IMR-90 (cell line): ENCODE measurements around the gene PILRB. TPM values are rescaled to one million over a fixed set of nuclear protein-coding genes. Genes with fewer than 3 reads are reported as not detected.
"Not testable (repeated sequence)": the region's sequence is repeated elsewhere in the genome, so short reads cannot be mapped to it uniquely, and the experiment has no call there.

Source experiments
- ATAC-seq: fragments of 200-7000 bp; cut with Tn5 transposase; 2 replicates; pipeline ENCODE4 v1.9.1; 2020; ENCODE audit warnings: low read depth, mild to moderate bottlenecking, moderate library complexity
- BruUV-seq: library from RNA; stranded (reverse); fragments of 400-500 nt; replicated peaks from 2 replicates; lab custom pipeline; 2021; lab: Mats Ljungman, UMichigan
- CTCF ChIA-PET: fragments of 300-600 bp; formaldehyde crosslinking; extraction: SDS; loops from one replicate; lab custom pipeline; 2021; ENCODE audit warnings: antibody characterized with exemption; lab: Yijun Ruan, JAX
- POLR2A ChIA-PET: fragments of 300-600 bp; sonication (Branson Sonifier 250); formaldehyde crosslinking; loops from one replicate; lab custom pipeline; 2022; ENCODE audit warnings: antibody characterized with exemption; ENCODE audit not compliant: unreplicated experiment; lab: Charles Lee
- DNase-seq: peaks from one replicate; pipeline ENCODE4 v3.0.0; 2013
- H2AFZ ChIP-seq: replicated peaks from 2 replicates; pipeline ENCODE3; 2013; ENCODE audit warnings: low read length, mild to moderate bottlenecking; ENCODE audit not compliant: poor library complexity
- H2AK5ac ChIP-seq: 2 replicates; pipeline ENCODE4 v1.6.1; 2013; ENCODE audit warnings: low read depth, low read length, inconsistent platforms
- H2AK9ac ChIP-seq: replicated peaks from 2 replicates; pipeline ENCODE3; 2013; ENCODE audit warnings: mild to moderate bottlenecking, low read depth, low read length, moderate library complexity; ENCODE audit not compliant: poor library complexity
- H2BK120ac ChIP-seq: 2 replicates; pipeline ENCODE4 v1.6.1; 2013; ENCODE audit warnings: low read depth, low read length, inconsistent platforms
- H2BK15ac ChIP-seq: 3 replicates; pipeline ENCODE4 v1.6.1; 2013; ENCODE audit warnings: low read depth, low read length, inconsistent platforms
- H2BK20ac ChIP-seq: 2 replicates; pipeline ENCODE4 v1.6.1; 2013; ENCODE audit warnings: low read depth, mild to moderate bottlenecking, inconsistent platforms, low read length, moderate library complexity
- H2BK5ac ChIP-seq: 2 replicates; pipeline ENCODE4 v1.6.1; 2013; ENCODE audit warnings: mild to moderate bottlenecking, low read depth, low read length, inconsistent platforms; ENCODE audit not compliant: poor library complexity, severe bottlenecking
- H3K14ac ChIP-seq: replicated peaks from 2 replicates; pipeline ENCODE4 v1.6.1; 2013; ENCODE audit warnings: low read depth, low read length, inconsistent platforms
- H3K18ac ChIP-seq: 2 replicates; pipeline ENCODE4 v1.6.1; 2013; ENCODE audit warnings: low read depth, low read length, control low read depth
- H3K23ac ChIP-seq: 2 replicates; pipeline ENCODE4 v1.6.1; 2013; ENCODE audit warnings: low read depth, low read length, inconsistent platforms
- H3K27ac ChIP-seq: 2 replicates; pipeline ENCODE4 v1.5.1; 2013; ENCODE audit warnings: mild to moderate bottlenecking, control low read depth, low read length; ENCODE audit not compliant: insufficient read depth
- H3K27me3 ChIP-seq: 2 replicates; pipeline ENCODE4 v1.6.1; 2013; ENCODE audit warnings: low read length; ENCODE audit not compliant: control insufficient read depth, insufficient read depth
- H3K36me3 ChIP-seq: 2 replicates; pipeline ENCODE4 v1.6.1; 2013; ENCODE audit warnings: low read length, mixed read lengths; ENCODE audit not compliant: control insufficient read depth, insufficient read depth
- H3K4ac ChIP-seq: 2 replicates; pipeline ENCODE4 v1.6.1; 2013; ENCODE audit warnings: low read depth, low read length, inconsistent platforms
- H3K4me1 ChIP-seq: 2 replicates; pipeline ENCODE4 v1.6.1; 2013; ENCODE audit warnings: low read length, mixed read lengths; ENCODE audit not compliant: control insufficient read depth, insufficient read depth
- H3K4me2 ChIP-seq: 2 replicates; pipeline ENCODE4 v1.6.1; 2013; ENCODE audit warnings: low read depth, mild to moderate bottlenecking, control low read depth, low read length, moderate library complexity
- H3K4me3 ChIP-seq: 2 replicates; pipeline ENCODE4 v1.5.1; 2013; ENCODE audit warnings: low read depth, mild to moderate bottlenecking, control low read depth, low read length, moderate library complexity; ENCODE audit not compliant: insufficient read depth
- H3K56ac ChIP-seq: 2 replicates; pipeline ENCODE4 v1.6.1; 2013; ENCODE audit warnings: low read length, inconsistent platforms; ENCODE audit not compliant: insufficient read depth; ENCODE audit errors: extremely low read depth
- H3K79me1 ChIP-seq, 2 experiments: 2 replicates each; pipeline ENCODE4 v1.6.1; 2013; ENCODE audit warnings: low read length in 2 of 2, inconsistent platforms in 1 of 2, low read depth in 1 of 2
- H3K9ac ChIP-seq: 2 replicates; pipeline ENCODE4 v1.6.1; 2013; ENCODE audit warnings: low read depth, low read length, control low read depth
- H3K9me1 ChIP-seq: 2 replicates; pipeline ENCODE4 v1.6.1; 2013; ENCODE audit warnings: low read length, inconsistent platforms; ENCODE audit not compliant: insufficient read depth
- H3K9me3 ChIP-seq: 2 replicates; pipeline ENCODE4 v1.6.1; 2013; ENCODE audit warnings: low read length; ENCODE audit not compliant: control insufficient read depth, insufficient read depth
- H4K20me1 ChIP-seq: 2 replicates; pipeline ENCODE4 v1.6.1; 2013; ENCODE audit warnings: low read length, inconsistent platforms; ENCODE audit not compliant: insufficient read depth
- H4K5ac ChIP-seq: 2 replicates; pipeline ENCODE4 v1.6.1; 2013; ENCODE audit warnings: mild to moderate bottlenecking, low read depth, low read length, control low read depth
- H4K8ac ChIP-seq, 2 experiments: 2 replicates each; pipeline ENCODE4 v1.6.1; 2013; ENCODE audit warnings: low read depth in 2 of 2, low read length in 2 of 2, control low read depth in 1 of 2, inconsistent platforms in 1 of 2
- H4K91ac ChIP-seq: 2 replicates; pipeline ENCODE4 v1.6.1; 2013; ENCODE audit warnings: low read depth, low read length, inconsistent platforms; ENCODE audit not compliant: insufficient read depth
- WGBS, 2 experiments: methylation state at CpG; one replicate each; pipeline versions ENCODE4 v1.1.5 to v1.1.7; 2013; ENCODE audit warnings: missing lambda C conversion rate in 2 of 2; ENCODE audit not compliant: insufficient read length in 1 of 2; ENCODE audit errors: extremely low coverage in 2 of 2; 5-methylcytosine and 5-hydroxymethylcytosine counted together
- dilution Hi-C: fragments of 300-500 bp; cut with HindIII; formaldehyde crosslinking; loops from one replicate; pipeline ENCODE4 v1.14.3; 2018; ENCODE audit warnings: low sequenced_read_pairs; ENCODE audit not compliant: unreplicated experiment
- in situ Hi-C: fragments of 300-500 bp; cut with MboI; formaldehyde crosslinking; loops from 3 replicates; pipeline ENCODE4 v1.14.3; 2019; ENCODE audit warnings: low sequenced_read_pairs, inconsistent platforms, mixed read lengths
- intact Hi-C: fragments of 100-400 bp; cut with micrococcal nuclease; formaldehyde crosslinking; loops from 2 replicates; pipeline ENCODE4 v1.10.0; 2022
- polyA plus RNA-seq, 3 experiments: library from polyadenylated mRNA; depleted of rRNA; stranded (reverse); fragments of >200 nt; gene quantifications; 2 replicates each; pipeline ENCODE4 v1.2.3, GENCODE V29; 2012; ENCODE audit warnings: low replicate concordance in 1 of 3
- total RNA-seq: library from RNA; depleted of rRNA; stranded (reverse); fragments of >200 nt; gene quantifications from 2 replicates; pipeline ENCODE4 v1.2.3, GENCODE V29; 2012

The PILRB gene
- total and polyA plus RNA-seq, 2 of the 4 experiments (the other 2 are of a cell fraction), result 3.4 to 22.2 TPM

DNA sequence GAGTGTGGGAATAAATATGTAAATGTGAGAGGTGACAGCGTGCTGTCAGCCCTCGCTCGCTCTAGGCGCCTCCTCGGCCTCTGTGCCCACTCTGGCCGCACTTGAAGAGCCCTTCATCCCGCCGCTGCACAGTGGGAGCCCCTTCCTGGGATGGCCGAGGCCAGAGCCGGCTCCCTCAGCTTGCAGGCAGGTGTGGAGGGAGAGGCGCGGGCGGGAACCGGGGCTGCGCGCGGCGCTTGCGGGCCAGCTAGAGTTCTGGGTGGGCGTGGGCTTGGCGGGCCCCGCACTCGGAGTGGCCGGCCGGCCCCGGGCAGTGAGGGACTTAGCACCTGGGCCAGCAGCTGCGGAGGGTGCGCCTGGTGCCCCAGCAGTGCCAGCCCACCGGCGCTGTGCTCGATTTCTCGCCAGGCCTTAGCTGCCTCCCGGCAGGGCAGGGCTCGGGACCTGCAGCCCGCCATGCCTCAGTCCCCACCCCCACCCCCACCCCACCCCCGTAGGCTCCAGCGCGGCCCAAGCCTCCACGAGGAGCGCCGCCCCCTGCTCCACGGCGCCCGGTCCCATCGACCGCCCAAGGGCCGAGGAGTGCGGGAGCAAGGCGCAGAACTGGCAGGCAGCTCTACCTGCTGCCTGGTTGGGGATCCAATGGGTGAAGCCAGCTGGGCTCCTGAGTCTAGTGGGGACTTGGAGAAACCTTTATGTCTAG lies 23.8 kb downstream of the PILRB start:
- H3K9ac ChIP-seq, H3K23ac ChIP-seq, H3K4ac ChIP-seq, H4K8ac ChIP-seq, H4K20me1 ChIP-seq, H4K5ac ChIP-seq, H2BK15ac ChIP-seq, H3K27me3 ChIP-seq, H2AK5ac ChIP-seq, H4K91ac ChIP-seq, H3K9me1 ChIP-seq, H3K36me3 ChIP-seq, H2AK9ac ChIP-seq, H2BK20ac ChIP-seq, H3K14ac ChIP-seq, H3K27ac ChIP-seq, H3K4me1 ChIP-seq, H2BK120ac ChIP-seq, H3K79me1 ChIP-seq, DNase-seq, H3K9me3 ChIP-seq, H3K56ac ChIP-seq, H3K4me2 ChIP-seq, H2BK5ac ChIP-seq, POLR2A ChIA-PET, H3K18ac ChIP-seq, BruUV-seq, dilution Hi-C loops, intact Hi-C loops, ATAC-seq, H3K4me3 ChIP-seq, in situ Hi-C loops, H2AFZ ChIP-seq: not testable (repeated sequence)
- WGBS, 2 experiments, result 73% methylated on average over 3 of the region's 49 CpGs; no CpG with 5 or more reads in 1 of the 2 experiments
- CTCF ChIA-PET, result interaction anchor here (0.7 to 0.8 kb wide), 2 partner anchors 26 to 419 kb away, joined by 3 read pairs; no protein-coding TSS in a partner anchor

DNA sequence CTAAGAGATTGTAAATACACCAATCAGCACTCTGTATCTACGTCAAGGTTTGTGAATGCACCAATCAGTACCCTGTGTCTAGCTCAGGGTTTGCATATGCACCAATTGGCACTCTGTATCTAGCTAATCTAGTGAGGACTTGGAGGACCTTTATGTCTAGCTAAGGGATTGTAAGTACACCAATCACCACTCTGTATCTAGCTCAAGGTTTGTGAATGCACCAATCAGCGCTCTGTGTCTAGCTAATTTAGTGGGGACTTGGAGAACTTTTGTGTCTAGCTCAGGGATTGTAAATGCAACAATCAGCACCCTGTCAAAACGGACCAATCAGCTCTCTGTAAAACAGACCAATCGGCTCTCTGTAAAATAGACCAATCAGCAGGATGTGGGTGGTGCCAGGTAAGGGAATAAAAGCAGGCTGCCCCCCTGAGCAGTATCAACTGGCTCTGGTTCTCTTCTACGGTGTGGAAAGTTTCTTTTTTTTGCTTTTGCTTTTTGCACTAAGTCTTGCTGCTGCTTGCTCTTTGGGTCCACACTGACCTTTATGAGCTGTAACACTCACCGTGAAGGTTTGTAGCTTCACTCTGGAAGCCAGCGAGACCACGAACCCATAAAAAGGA lies 24.4 kb downstream of the PILRB start:
- H4K8ac ChIP-seq, H3K9me3 ChIP-seq, H3K4me3 ChIP-seq, H2BK20ac ChIP-seq, H3K4ac ChIP-seq, H2BK120ac ChIP-seq, H2BK15ac ChIP-seq, H3K4me2 ChIP-seq, H4K91ac ChIP-seq, H4K5ac ChIP-seq, H3K23ac ChIP-seq, intact Hi-C loops, H3K56ac ChIP-seq, H3K9me1 ChIP-seq, H3K79me1 ChIP-seq, POLR2A ChIA-PET, H3K9ac ChIP-seq, H2AFZ ChIP-seq, H3K14ac ChIP-seq, in situ Hi-C loops, BruUV-seq, H4K20me1 ChIP-seq, H2AK5ac ChIP-seq, H3K27ac ChIP-seq, H2BK5ac ChIP-seq, DNase-seq, ATAC-seq, H3K4me1 ChIP-seq, H2AK9ac ChIP-seq, H3K36me3 ChIP-seq, dilution Hi-C loops, H3K27me3 ChIP-seq, H3K18ac ChIP-seq: not testable (repeated sequence)
- WGBS, 2 experiments, result 64% methylated on average over 5 of the region's 8 CpGs; no CpG with 5 or more reads in 1 of the 2 experiments
- CTCF ChIA-PET, result interaction anchor here (0.8 kb wide), 1 partner anchor 25 kb away, joined by 3 read pairs; no protein-coding TSS in a partner anchor
